ENCODE measurements around the gene SPIN1. TPM values are rescaled to one million over a fixed set of nuclear protein-coding genes. Genes with fewer than 3 reads are reported as not detected.

SPIN1 gene
- total RNA-seq (2021; ENCODE audit: unreplicated experiment) (76.9 TPM), Bru-seq, nascent RNA (percentile 93 among the genes with signal in this experiment), BruChase-seq, experiment 1, labeled RNA remaining after a 2-hour chase (percentile 93 among the genes with signal in this experiment), BruChase-seq, experiment 2, labeled RNA remaining after a 6-hour chase (percentile 95 among the genes with signal in this experiment)
- 41.0 TPM for polyA plus RNA-seq (2012; ENCODE audit: insufficient read length)
- long read RNA-seq, full-length matches to known transcripts: 75 of 181 reads
- long read RNA-seq, partial matches to known transcripts: 13 of 181 reads
- long read RNA-seq, other reads (novel, unspliced or antisense): 93 of 181 reads

GRCh38 chr9:88388203-88388885, at the start of gene SPIN1:
Gene SPIN1, plus strand, starts transcription at chr9:88388444. Its CDS starts 38,096 bp downstream, at chr9:88426540.
- DNase-seq (ENCODE audit: low read depth, low spot score) (no peak), ATAC-seq (peak; percentile 95)
- intact Hi-C loops (cut with micrococcal nuclease; ENCODE audit: unreplicated experiment) (loop anchor here (10.0 kb wide), 2 partner anchors 194 to 314 kb away; no protein-coding TSS in a partner anchor), in situ Hi-C loops (cut with HindIII; ENCODE audit: low pct_unique_long_range_greater_than_20kb, low sequenced_read_pairs) (no loop called here)
- Histone ChIP-seq H3K9me3 (ENCODE audit: control insufficient read depth, insufficient read depth, low read depth, low read length) (no peaks in the 10 kb centered on the region), H3K36me3 (ENCODE audit: control insufficient read depth, insufficient read depth, low read length) (peaks cover 2% of the 10 kb centered on the region; the same call in 1 of the 2 replicates), H3K27me3 (ENCODE audit: control insufficient read depth, insufficient read depth, low read length) (no peaks in the 10 kb centered on the region), H3K27ac (ENCODE audit: low read length) (peak within 1 kb of the TSS; percentile 95), H3K4me1 (ENCODE audit: control insufficient read depth, insufficient read depth, low read length) (peaks cover 21% of the 10 kb centered on the region; the same call in 1 of the 2 replicates), H3K4me3 (ENCODE audit: low read depth in 2 of 2, low read length in 2 of 2) (peak within 1 kb of the TSS; percentile 72 to 87)
- TF ChIP-seq POLR2AphosphoS5 (IDR thresholded peaks at IDR 0.05; ENCODE audit: low read depth, low read length) (no peak), CTCF (IDR thresholded peaks at IDR 0.05) (peak; percentile 88), SIN3A (IDR thresholded peaks at IDR 0.05; ENCODE audit: borderline replicate concordance, insufficient read depth, low read depth, low read length) (no peak), TCF7L2 (IDR thresholded peaks at IDR 0.05; ENCODE audit: low read depth, low read length) (no peak; the same call in 1 of the 2 replicates)
- TF ChIP-seq, protein P1, sequence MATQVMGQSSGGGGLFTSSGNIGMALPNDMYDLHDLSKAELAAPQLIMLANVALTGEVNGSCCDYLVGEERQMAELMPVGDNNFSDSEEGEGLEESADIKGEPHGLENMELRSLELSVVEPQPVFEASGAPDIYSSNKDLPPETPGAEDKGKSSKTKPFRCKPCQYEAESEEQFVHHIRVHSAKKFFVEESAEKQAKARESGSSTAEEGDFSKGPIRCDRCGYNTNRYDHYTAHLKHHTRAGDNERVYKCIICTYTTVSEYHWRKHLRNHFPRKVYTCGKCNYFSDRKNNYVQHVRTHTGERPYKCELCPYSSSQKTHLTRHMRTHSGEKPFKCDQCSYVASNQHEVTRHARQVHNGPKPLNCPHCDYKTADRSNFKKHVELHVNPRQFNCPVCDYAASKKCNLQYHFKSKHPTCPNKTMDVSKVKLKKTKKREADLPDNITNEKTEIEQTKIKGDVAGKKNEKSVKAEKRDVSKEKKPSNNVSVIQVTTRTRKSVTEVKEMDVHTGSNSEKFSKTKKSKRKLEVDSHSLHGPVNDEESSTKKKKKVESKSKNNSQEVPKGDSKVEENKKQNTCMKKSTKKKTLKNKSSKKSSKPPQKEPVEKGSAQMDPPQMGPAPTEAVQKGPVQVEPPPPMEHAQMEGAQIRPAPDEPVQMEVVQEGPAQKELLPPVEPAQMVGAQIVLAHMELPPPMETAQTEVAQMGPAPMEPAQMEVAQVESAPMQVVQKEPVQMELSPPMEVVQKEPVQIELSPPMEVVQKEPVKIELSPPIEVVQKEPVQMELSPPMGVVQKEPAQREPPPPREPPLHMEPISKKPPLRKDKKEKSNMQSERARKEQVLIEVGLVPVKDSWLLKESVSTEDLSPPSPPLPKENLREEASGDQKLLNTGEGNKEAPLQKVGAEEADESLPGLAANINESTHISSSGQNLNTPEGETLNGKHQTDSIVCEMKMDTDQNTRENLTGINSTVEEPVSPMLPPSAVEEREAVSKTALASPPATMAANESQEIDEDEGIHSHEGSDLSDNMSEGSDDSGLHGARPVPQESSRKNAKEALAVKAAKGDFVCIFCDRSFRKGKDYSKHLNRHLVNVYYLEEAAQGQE (IDR thresholded peaks at IDR 0.05; ENCODE audit: insufficient read depth in 1 of 2, low read depth in 2 of 2, low read length in 1 of 2): no peak
- ChIA-PET POLR2A (no interaction called here), CTCF (no interaction called here)
- no TSS peak for BruUV-seq (replicated peaks)

- H3K4me1 ChIP-seq (ENCODE audit: control insufficient read depth, insufficient read depth, low read length): no peaks in the 10 kb centered on the region
- TF ChIP-seq TCF7L2 (IDR thresholded peaks at IDR 0.05; ENCODE audit: low read depth, low read length): no peak
- TF ChIP-seq POLR2AphosphoS5 (IDR thresholded peaks at IDR 0.05; ENCODE audit: low read depth, low read length): no peak
- no peak for TF ChIP-seq SIN3A (IDR thresholded peaks at IDR 0.05; ENCODE audit: borderline replicate concordance, insufficient read depth, low read depth, low read length)
- TF ChIP-seq, protein P1 (IDR thresholded peaks at IDR 0.05; ENCODE audit: insufficient read depth in 1 of 2, low read depth in 2 of 2, low read length in 1 of 2): no peak
- no peak for TF ChIP-seq CTCF (IDR thresholded peaks at IDR 0.05)
- POLR2A ChIA-PET: no interaction called here
- H3K27ac ChIP-seq (ENCODE audit: low read length): no peak overlapping the region; the same call in 1 of the 2 replicates
- H3K27me3 ChIP-seq (ENCODE audit: control insufficient read depth, insufficient read depth, low read length): no peaks in the 10 kb centered on the region
- no peak for ATAC-seq
- no TSS peak for BruUV-seq (replicated peaks)
- CTCF ChIA-PET: no interaction called here
- H3K4me3 ChIP-seq (ENCODE audit: low read depth in 2 of 2, low read length in 2 of 2): no peak overlapping the region
- no peaks in the 10 kb centered on the region for H3K36me3 ChIP-seq (ENCODE audit: control insufficient read depth, insufficient read depth, low read length)
- in situ Hi-C loops (cut with HindIII; ENCODE audit: low pct_unique_long_range_greater_than_20kb, low sequenced_read_pairs): no loop called here
- intact Hi-C loops (cut with micrococcal nuclease; ENCODE audit: unreplicated experiment): no loop called here
- no peaks in the 10 kb centered on the region for H3K9me3 ChIP-seq (ENCODE audit: control insufficient read depth, insufficient read depth, low read depth, low read length)
- DNase-seq (ENCODE audit: low read depth, low spot score): no peak
Observed at GRCh38 chr9:88339317-88339716, 48.9 kb upstream of the SPIN1 start.
